HepG2 (cell line): ENCODE results near the gene CYP26B1. TPM values are rescaled to one million over a fixed set of nuclear protein-coding genes. Genes with fewer than 3 reads are reported as not detected.

Experiments
- ATAC-seq: fragments of 200-7000 bp; cut with Tn5 transposase; 3 replicates; pipeline ENCODE4 v1.9.1; 2020; ENCODE audit warnings: mild to moderate bottlenecking, moderate library complexity
- BruUV-seq: library from RNA; stranded (reverse); fragments of 400-500 nt; replicated peaks from 2 replicates; lab custom pipeline; 2021; lab: Mats Ljungman, UMichigan
- CTCF ChIA-PET: fragments of 300-600 bp; formaldehyde crosslinking; extraction: SDS; loops from one replicate; lab custom pipeline; 2021; ENCODE audit warnings: low total read pairs, inconsistent platforms, low intra/inter-chr PET ratio; lab: Yijun Ruan, JAX
- POLR2A ChIA-PET: fragments of 350-600 bp; sonication (Branson Sonifier 250); formaldehyde crosslinking; loops from one replicate; lab custom pipeline; 2020; ENCODE audit warnings: antibody characterized with exemption, inconsistent platforms; lab: Yijun Ruan, JAX
- DNase-seq: peaks from one replicate; pipeline ENCODE4 v3.0.0-alpha.2; 2015; ENCODE audit warnings: low spot score
- FAIRE-seq: peaks from 3 replicates; lab custom pipeline; 2011; peaks lifted over from hg19 to GRCh38; lab: Jason Lieb, UNC
- H2AFZ ChIP-seq: one replicate; pipeline ENCODE4 v1.6.1; 2011; ENCODE audit warnings: low read length, inconsistent platforms
- H3K27ac ChIP-seq: fragments of 300-600 bp; 3 replicates; pipeline ENCODE4 v1.8.0; 2011; ENCODE audit warnings: mixed run types, mild to moderate bottlenecking, mixed read lengths, low read length, inconsistent platforms; ENCODE audit not compliant: insufficient read depth; ENCODE audit errors: extremely low read length
- H3K27me3 ChIP-seq, 2 experiments: fragments of 200-600 bp in 1 of 2; 2 replicates in 1 of 2; 3 replicates in 1 of 2; pipeline versions ENCODE4 v1.6.0 to v1.8.0; 2011; ENCODE audit warnings: low read length in 2 of 2, mild to moderate bottlenecking in 2 of 2, moderate library complexity in 2 of 2, inconsistent platforms in 1 of 2; ENCODE audit not compliant: insufficient read depth in 2 of 2, control insufficient read depth in 1 of 2
- H3K36me3 ChIP-seq, 2 experiments: fragments of 200-600 bp in 1 of 2; replicated peaks in 1 of 2; 2 replicates in 1 of 2; 3 replicates in 1 of 2; pipeline versions ENCODE4 v1.5.1 to v1.8.0; 2011; ENCODE audit warnings: low read length in 2 of 2, inconsistent platforms in 1 of 2; ENCODE audit not compliant: insufficient read depth in 2 of 2, control insufficient read depth in 1 of 2
- H3K4me1 ChIP-seq: 2 replicates; pipeline ENCODE4 v1.5.1; 2012; ENCODE audit warnings: low read length, inconsistent platforms; ENCODE audit not compliant: insufficient read depth
- H3K4me2 ChIP-seq: 2 replicates; pipeline ENCODE4 v1.6.0; 2011; ENCODE audit warnings: low read depth, low read length, inconsistent platforms
- H3K4me3 ChIP-seq, 3 experiments: fragments of 200-600 bp in 1 of 3; sonication (generic), shearing (Covaris generic) in 1 of 3; replicated peaks in 1 of 3; 2 replicates each; pipeline ENCODE4 v1.5.1; 2011 to 2016; ENCODE audit warnings: low read length in 3 of 3, inconsistent platforms in 2 of 3, low read depth in 2 of 3, mild to moderate bottlenecking in 2 of 3, control low read depth in 1 of 3, mixed read lengths in 1 of 3; ENCODE audit not compliant: insufficient read depth in 1 of 3
- H3K79me2 ChIP-seq: one replicate; pipeline ENCODE4 v1.6.1; 2011; ENCODE audit warnings: low read length, inconsistent platforms; ENCODE audit not compliant: insufficient read depth
- H3K9ac ChIP-seq: 2 replicates; pipeline ENCODE4 v1.6.0; 2011; ENCODE audit warnings: mild to moderate bottlenecking, low read depth, low read length, inconsistent platforms; ENCODE audit not compliant: insufficient read depth
- H3K9me3 ChIP-seq: 2 replicates; pipeline ENCODE4 v1.5.1; 2012; ENCODE audit warnings: mild to moderate bottlenecking, low read length
- H4K20me1 ChIP-seq: 2 replicates; pipeline ENCODE4 v1.6.0; 2011; ENCODE audit warnings: inconsistent platforms, mild to moderate bottlenecking, low read length, moderate library complexity; ENCODE audit not compliant: insufficient read depth
- ARNT ChIP-seq: fragments of 450-650 bp; IDR thresholded peaks from 2 replicates; pipeline ENCODE4 v1.6.1; 2017
- ZC3H13 ChIP-seq: sonication (generic); formaldehyde crosslinking; IDR thresholded peaks from 2 replicates; pipeline ENCODE4 v1.8.1; 2023; ENCODE audit warnings: mild to moderate bottlenecking, missing genetic modification reagents, moderate library complexity
- ZNF3 ChIP-seq: IDR thresholded peaks from 2 replicates; pipeline ENCODE4 v1.7.0; 2017; ENCODE audit warnings: inconsistent platforms
- ZNF770 ChIP-seq: sonication (generic); formaldehyde crosslinking; IDR thresholded peaks from 2 replicates; pipeline ENCODE4 v1.5.0; 2020; ENCODE audit warnings: mild to moderate bottlenecking, missing genetic modification reagents
- WGBS: methylation state at CpG from one replicate; pipeline ENCODE4 v1.1.6; 2017; ENCODE audit warnings: low lambda C conversion rate; 5-methylcytosine and 5-hydroxymethylcytosine counted together
- in situ Hi-C: cut with HindIII; loops from 2 replicates; pipeline ENCODE4 v1.10.0; 2017; ENCODE audit warnings: low pct_unique_long_range_greater_than_20kb; ENCODE audit not compliant: extremely low pct_ligation_motif_present
- intact Hi-C: fragments of 100-400 bp; cut with micrococcal nuclease; formaldehyde crosslinking; loops from one replicate; pipeline ENCODE4 v1.10.0; 2022; ENCODE audit not compliant: unreplicated experiment
- polyA plus RNA-seq, 8 experiments: library from polyadenylated mRNA; depleted of rRNA in 3 of 8; stranded (reverse) in 7 of 8; unstranded in 1 of 8; fragments of >200 nt; fragmentation: Illumina TruSeq in 4 of 8; extraction: Trizol in 4 of 8; gene quantifications; 2 replicates each; pipeline versions ENCODE4 v1.2.1 to v1.2.3, GENCODE V29; 2011 to 2016; ENCODE audit warnings: low read depth in 4 of 8, missing spikeins in 1 of 8, mixed read lengths in 1 of 8; ENCODE audit not compliant: insufficient read depth in 1 of 8
- total RNA-seq, 5 experiments: library from RNA; depleted of rRNA; stranded (reverse); fragments of >200 nt; fragmentation: Illumina TruSeq; extraction: Trizol; gene quantifications; 2 replicates each; pipeline ENCODE4 v1.2.3, GENCODE V29; 2016; ENCODE audit warnings: low read depth in 1 of 5

The CYP26B1 gene
- total and polyA plus RNA-seq, 2 of the 13 experiments (the other 11 are each of a cell fraction or from before 2014, with no cell fraction given): 0.05 to 0.07 TPM

DNA sequence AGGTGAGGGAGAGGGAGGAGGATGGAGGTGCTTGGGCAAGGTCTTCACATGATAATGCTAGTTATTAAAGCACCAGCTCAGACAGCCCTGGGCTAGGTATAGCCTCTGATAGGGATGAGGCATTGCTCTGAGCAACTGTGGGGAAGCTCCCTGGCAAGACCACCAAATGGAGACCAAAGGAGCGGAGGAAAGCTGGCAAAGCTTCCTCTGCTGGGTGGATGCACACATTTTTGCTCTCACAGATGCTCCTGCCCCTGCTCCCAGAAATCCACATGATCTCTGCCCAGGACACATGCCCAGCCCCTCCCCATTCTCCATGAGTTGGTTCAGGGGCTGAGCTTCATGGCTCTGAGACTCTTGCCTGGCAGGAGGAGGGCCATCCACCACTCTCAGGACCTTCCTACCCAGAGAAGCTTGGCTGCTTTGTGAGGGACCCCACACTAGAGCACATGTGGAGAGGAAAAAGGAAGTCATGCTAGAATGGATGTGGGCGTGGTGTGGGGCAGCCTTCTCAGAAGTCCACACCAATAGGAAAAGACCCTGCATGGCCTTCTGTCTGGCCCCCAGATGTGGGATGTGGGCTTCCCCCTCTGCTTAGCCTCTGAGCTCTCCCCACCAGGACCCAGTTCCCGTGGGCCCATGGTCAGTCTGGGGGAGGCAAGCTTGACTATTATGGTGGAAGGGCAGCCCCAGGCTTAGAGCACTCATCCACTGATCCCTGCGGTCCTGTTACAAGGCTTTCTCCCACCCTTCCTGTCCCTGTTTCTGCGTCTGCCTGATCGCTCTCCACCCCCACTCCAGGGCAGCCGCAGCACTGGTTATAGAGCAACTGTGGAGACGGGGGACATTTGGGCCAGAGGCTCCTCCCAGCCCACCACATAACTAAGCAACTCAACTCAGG, 10.5 kb upstream of the CYP26B1 start:
- no peaks in the 10 kb centered on the region for H3K9me3 ChIP-seq
- H3K9ac ChIP-seq: no peak overlapping the region
- no peaks in the 10 kb centered on the region for H3K36me3 ChIP-seq
- WGBS: 29% methylated on average over 8 of the region's 8 CpGs
- FAIRE-seq (no peak), ATAC-seq (no peak), DNase-seq (no peak)
- H3K4me2 ChIP-seq: no peak overlapping the region
- no TSS peak for BruUV-seq
- no peak overlapping the region for H3K4me3 ChIP-seq
- intact Hi-C loops (no loop called here), in situ Hi-C loops (no loop called here)
- no peak overlapping the region for H2AFZ ChIP-seq
- POLR2A ChIA-PET: no interaction called here
- H4K20me1 ChIP-seq: no peaks in the 10 kb centered on the region; the same call in 1 of the 2 replicates
- TF ChIP-seq ZNF770 (CRISPR knock-in tag) (no peak), ZNF3 (no peak), ZC3H13 (CRISPR knock-in tag) (no peak)
- H3K79me2 ChIP-seq: no peaks in the 10 kb centered on the region
- no peak overlapping the region for H3K27ac ChIP-seq
- H3K4me1 ChIP-seq: no peaks in the 10 kb centered on the region
- peaks cover 10 to 76% of the 10 kb centered on the region in 2 experiments; a peak in 4 of 5 replicates for H3K27me3 ChIP-seq
- CTCF ChIA-PET: no interaction called here

DNA sequence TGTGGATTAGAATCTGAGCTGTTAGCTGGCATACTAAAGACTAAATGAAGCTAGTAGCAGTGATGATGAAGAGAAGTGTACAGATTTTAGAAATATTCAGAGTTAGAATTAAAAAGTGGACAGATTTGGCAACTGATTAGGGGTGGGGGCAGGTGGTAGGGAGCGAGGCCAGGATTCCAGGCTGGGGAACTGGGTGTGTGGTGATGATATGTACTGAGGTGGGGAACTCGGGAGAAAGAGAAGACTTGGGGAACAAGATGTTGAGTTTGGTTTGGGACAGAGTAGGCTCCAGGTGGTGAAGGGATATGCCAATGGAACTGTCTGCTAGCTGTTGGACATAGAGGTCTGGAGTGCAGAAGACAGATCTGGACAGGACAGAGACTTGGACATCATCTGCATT, 9.2 kb upstream of the CYP26B1 start:
- TF ChIP-seq ARNT: no peak
- H3K9me3 ChIP-seq: no peaks in the 10 kb centered on the region
- DNase-seq (no peak), FAIRE-seq (no peak), ATAC-seq (no peak)
- H3K4me1 ChIP-seq: no peaks in the 10 kb centered on the region
- in situ Hi-C loops (no loop called here), intact Hi-C loops (no loop called here)
- no peaks in the 10 kb centered on the region for H3K79me2 ChIP-seq
- no peak overlapping the region for H3K4me3 ChIP-seq
- no peak overlapping the region for H2AFZ ChIP-seq
- H3K9ac ChIP-seq: no peak overlapping the region
- no peak overlapping the region for H3K4me2 ChIP-seq
- H4K20me1 ChIP-seq: no peaks in the 10 kb centered on the region; the same call in 1 of the 2 replicates
- POLR2A ChIA-PET: no interaction called here
- 3% methylated on average over 2 of the region's 2 CpGs for WGBS
- H3K27ac ChIP-seq: no peak overlapping the region
- no TSS peak for BruUV-seq
- CTCF ChIA-PET: no interaction called here
- peaks cover 13 to 88% of the 10 kb centered on the region in 2 experiments; a peak in 4 of 5 replicates for H3K27me3 ChIP-seq
- no peaks in the 10 kb centered on the region for H3K36me3 ChIP-seq
